K562 (cell line): ENCODE measurements around the gene SERPINA9. TPM values are rescaled to one million over a fixed set of nuclear protein-coding genes. Genes with fewer than 3 reads are reported as not detected.

Experiments
- ATAC-seq: fragments of 200-7000 bp; cut with Tn5 transposase; 3 replicates; pipeline ENCODE4 v1.9.1; 2020; ENCODE audit warnings: moderate library complexity
- BruUV-seq: library from RNA; stranded (reverse); fragments of 400-500 nt; replicated peaks from 2 replicates; lab custom pipeline; 2021; lab: Mats Ljungman, UMichigan
- CTCF ChIA-PET: fragments of 300-600 bp; formaldehyde crosslinking; extraction: SDS; loops from one replicate; lab custom pipeline; 2021; ENCODE audit warnings: low intra/inter-chr PET ratio; lab: Yijun Ruan, JAX
- POLR2A ChIA-PET: fragments of 300-600, 350-650 bp; sonication (Branson Sonifier 250); formaldehyde crosslinking; extraction: SDS; loops from one replicate; lab custom pipeline; 2021; ENCODE audit warnings: antibody characterized with exemption, inconsistent platforms; lab: Yijun Ruan, JAX
- DNase-seq, 4 experiments: peaks; one replicate each; pipeline versions ENCODE4 v3.0.0 to v3.0.0-alpha.2; 2011 to 2018; ENCODE audit warnings: low spot score in 3 of 4, mixed read lengths in 3 of 4; ENCODE audit errors: extremely low read depth in 1 of 4
- FAIRE-seq: peaks from 2 replicates; lab custom pipeline; 2011; peaks lifted over from hg19 to GRCh38; lab: Jason Lieb, UNC
- H2AFZ ChIP-seq: 2 replicates; pipeline ENCODE4 v1.6.0; 2011; ENCODE audit warnings: low read depth, low read length, control low read depth, inconsistent platforms
- H3K27ac ChIP-seq: fragments of 200-600 bp; 3 replicates; pipeline ENCODE4 v1.8.0; 2011; ENCODE audit warnings: low read depth, mild to moderate bottlenecking, control low read depth, inconsistent platforms, low read length, moderate library complexity, mixed read lengths; ENCODE audit errors: extremely low read depth
- H3K27me3 ChIP-seq, 2 experiments: fragments of 300-600 bp in 1 of 2; 2 replicates in 1 of 2; 3 replicates in 1 of 2; pipeline versions ENCODE4 v1.6.0 to v1.8.0; 2011; ENCODE audit warnings: inconsistent platforms in 2 of 2, low read length in 2 of 2, mild to moderate bottlenecking in 1 of 2, mixed read lengths in 1 of 2, moderate library complexity in 1 of 2; ENCODE audit not compliant: control insufficient read depth in 2 of 2, insufficient read depth in 2 of 2
- H3K36me3 ChIP-seq: fragments of 300-600 bp; 3 replicates; pipeline ENCODE4 v1.8.0; 2011; ENCODE audit warnings: mild to moderate bottlenecking, low read length, inconsistent platforms; ENCODE audit not compliant: control insufficient read depth, insufficient read depth
- H3K4me1 ChIP-seq, 2 experiments: fragments of 200-600 bp in 1 of 2; replicated peaks in 1 of 2; 2 replicates in 1 of 2; 3 replicates in 1 of 2; pipeline versions ENCODE4 v1.5.1 to v1.8.0; 2011; ENCODE audit warnings: inconsistent platforms in 2 of 2, low read length in 2 of 2, mild to moderate bottlenecking in 1 of 2, mixed read lengths in 1 of 2, moderate library complexity in 1 of 2; ENCODE audit not compliant: control insufficient read depth in 2 of 2, insufficient read depth in 2 of 2
- H3K4me2 ChIP-seq: 2 replicates; pipeline ENCODE4 v1.6.1; 2011; ENCODE audit warnings: low read length, control low read depth, inconsistent platforms, mixed read lengths; ENCODE audit not compliant: insufficient read depth
- H3K4me3 ChIP-seq: fragments of 200-600 bp; sonication (generic), shearing (Covaris generic); 2 replicates; pipeline ENCODE4 v1.5.1; 2016; ENCODE audit warnings: control low read depth, inconsistent platforms
- H3K79me2 ChIP-seq: fragments of 200-600 bp; 3 replicates; pipeline ENCODE4 v1.8.0; 2011; ENCODE audit warnings: low read length, inconsistent platforms; ENCODE audit not compliant: control insufficient read depth, insufficient read depth
- H3K9ac ChIP-seq, 2 experiments: 2 replicates each; pipeline versions ENCODE4 v1.6.0 to v1.6.1; 2011; ENCODE audit warnings: low read depth in 2 of 2, low read length in 2 of 2, control low read depth in 1 of 2, inconsistent platforms in 1 of 2, mild to moderate bottlenecking in 1 of 2, mixed read lengths in 1 of 2; ENCODE audit not compliant: insufficient read depth in 1 of 2
- H3K9me1 ChIP-seq: one replicate; pipeline ENCODE4 v1.6.0; 2011; ENCODE audit warnings: inconsistent platforms, mild to moderate bottlenecking, low read length, moderate library complexity; ENCODE audit not compliant: control insufficient read depth, insufficient read depth
- H3K9me3 ChIP-seq: replicated peaks from 2 replicates; pipeline ENCODE4 v1.5.1; 2011; ENCODE audit warnings: low read depth, low read length, inconsistent platforms; ENCODE audit not compliant: control insufficient read depth, insufficient read depth
- H4K20me1 ChIP-seq: replicated peaks from 2 replicates; pipeline ENCODE4 v1.6.1; 2011; ENCODE audit warnings: low read length, inconsistent platforms, mixed read lengths; ENCODE audit not compliant: control insufficient read depth, insufficient read depth
- BRCA1 ChIP-seq, 2 experiments: fragments of 450-650 bp in 1 of 2; sonication (generic) in 1 of 2; formaldehyde crosslinking in 1 of 2; IDR thresholded peaks; 2 replicates each; pipeline versions ENCODE4 v1.5.0 to v1.6.1; 2017 to 2020; ENCODE audit warnings: mild to moderate bottlenecking in 1 of 2, missing genetic modification reagents in 1 of 2
- CHD1 ChIP-seq: fragments of 200-600 bp; sonication (generic); IDR thresholded peaks from one replicate; pipeline ENCODE4 v1.6.1; 2012; ENCODE audit warnings: mild to moderate bottlenecking, moderate library complexity, low read length, inconsistent platforms
- HDAC8 ChIP-seq: fragments of 450-650 bp; IDR thresholded peaks from 2 replicates; pipeline ENCODE4 v1.6.1; 2016; ENCODE audit warnings: mild to moderate bottlenecking, missing genetic modification characterization, moderate library complexity, missing compliant biosample characterization
- HNRNPL ChIP-seq: fragments of 200-400 bp; formaldehyde crosslinking; IDR thresholded peaks from 2 replicates; pipeline ENCODE4 v1.6.1; 2017; ENCODE audit warnings: low read depth, mild to moderate bottlenecking, low read length
- ILF3 ChIP-seq: fragments of 450-650 bp; IDR thresholded peaks from 2 replicates; pipeline ENCODE4 v1.6.1; 2018; ENCODE audit warnings: antibody characterized with exemption, mild to moderate bottlenecking, moderate library complexity, borderline replicate concordance
- MAFK ChIP-seq: IDR thresholded peaks from 2 replicates; pipeline ENCODE4 v1.6.1; 2011; ENCODE audit warnings: low read length, improper control_type of control experiment
- MEIS2 ChIP-seq: fragments of 450-650 bp; IDR thresholded peaks from 2 replicates; pipeline ENCODE4 v1.6.1; 2014; ENCODE audit warnings: mild to moderate bottlenecking; ENCODE audit not compliant: partially characterized antibody
- RBM14 ChIP-seq: fragments of 200-400 bp; formaldehyde crosslinking; IDR thresholded peaks from 2 replicates; pipeline ENCODE4 v1.6.1; 2018; ENCODE audit warnings: low read depth, mild to moderate bottlenecking, low read length, moderate library complexity, borderline replicate concordance; ENCODE audit not compliant: insufficient read depth
- RBM39 ChIP-seq: fragments of 200-400 bp; formaldehyde crosslinking; optimal IDR thresholded peaks from 2 replicates; pipeline ENCODE3; 2018; ENCODE audit warnings: low read depth, low read length
- RFX1 ChIP-seq: fragments of 450-650 bp; IDR thresholded peaks from 2 replicates; pipeline ENCODE4 v1.6.1; 2016; ENCODE audit warnings: mild to moderate bottlenecking, moderate library complexity
- RNF219 ChIP-seq: fragments of 250-450 bp; sonication (Bioruptor Pico); IDR thresholded peaks from 2 replicates; pipeline ENCODE4 v1.5.0; 2022; ENCODE audit warnings: mild to moderate bottlenecking
- SMARCC2 ChIP-seq: fragments of 450-650 bp; IDR thresholded peaks from 2 replicates; pipeline ENCODE4 v1.6.1; 2017; ENCODE audit warnings: antibody characterized with exemption, moderate library complexity, mild to moderate bottlenecking, low read depth
- SNRNP70 ChIP-seq: fragments of 200-400 bp; formaldehyde crosslinking; optimal IDR thresholded peaks from 2 replicates; pipeline ENCODE3; 2017; ENCODE audit warnings: low read depth, low read length
- SP1 ChIP-seq: sonication (generic); formaldehyde crosslinking; IDR thresholded peaks from 2 replicates; pipeline ENCODE4 v1.8.1; 2022; ENCODE audit warnings: mild to moderate bottlenecking, missing genetic modification reagents
- TAF7 ChIP-seq: fragments of 450-650 bp; IDR thresholded peaks from 2 replicates; pipeline ENCODE4 v1.6.1; 2016; ENCODE audit warnings: missing genetic modification characterization, missing compliant biosample characterization
- ZNF212 ChIP-seq: fragments of 450-650 bp; formaldehyde crosslinking; IDR thresholded peaks from 2 replicates; pipeline ENCODE4 v1.4.0; 2020; ENCODE audit warnings: mild to moderate bottlenecking
- ZNF561 ChIP-seq: fragments of 450-650 bp; formaldehyde crosslinking; conservative IDR thresholded peaks from 2 replicates; pipeline ENCODE4 v1.4.0; 2020; ENCODE audit warnings: mild to moderate bottlenecking, moderate library complexity
- WGBS: fragments of 100-300 bp; shearing (Covaris generic); methylation state at CpG from one replicate; pipeline ENCODE4 v1.1.6; 2016; ENCODE audit warnings: low coverage, mixed read lengths; ENCODE audit not compliant: insufficient coverage; ENCODE audit errors: missing lambda C conversion rate; 5-methylcytosine and 5-hydroxymethylcytosine counted together
- in situ Hi-C: fragments of 300-500 bp; cut with MboI; formaldehyde crosslinking; loops from 4 replicates; pipeline ENCODE4 v1.15.0; 2018; ENCODE audit warnings: inconsistent platforms, mixed read lengths
- intact Hi-C: fragments of 100-400 bp; cut with micrococcal nuclease; formaldehyde crosslinking; loops from 2 replicates; pipeline ENCODE4 v1.14.2; 2022
- polyA plus RNA-seq, 8 experiments: library from polyadenylated mRNA; depleted of rRNA in 4 of 8; stranded (reverse) in 5 of 8; unstranded in 3 of 8; fragments of >200 nt; fragmentation: Nextera tagmentation in 2 of 8; fragmentation: Illumina TruSeq in 1 of 8; extraction: Ambion mirVana in 2 of 8; extraction: Trizol in 1 of 8; gene quantifications; 2 replicates each; pipeline versions ENCODE4 v1.2.1 to v1.2.3, GENCODE V29; 2011 to 2014; ENCODE audit warnings: inconsistent platforms in 1 of 8, missing spikeins in 1 of 8
- total RNA-seq, 7 experiments: library from RNA; depleted of rRNA in 6 of 7; stranded (reverse); fragments of >200 nt in 6 of 7; fragmentation: Illumina TruSeq in 2 of 7; extraction: Trizol in 2 of 7; gene quantifications; 2 replicates each; pipeline versions ENCODE4 v1.2.1 to v1.2.3, GENCODE V29; 2011 to 2021; ENCODE audit warnings: low replicate concordance in 1 of 7

The SERPINA9 gene
- total and polyA plus RNA-seq, 9 of the 15 experiments (the other 6 are each of a cell fraction or from before 2014, with no cell fraction given): not detected

- ChIA-PET CTCF (no interaction called here), POLR2A (no interaction called here)
- FAIRE-seq: no peak
- Histone ChIP-seq H4K20me1 (no peaks in the 10 kb centered on the region), H3K9ac (no peak overlapping the region), H2AFZ (no peak overlapping the region), H3K4me3 (no peak overlapping the region), H3K27ac (no peak overlapping the region), H3K36me3 (no peaks in the 10 kb centered on the region), H3K27me3 (no peaks in the 10 kb centered on the region), H3K4me2 (no peak overlapping the region), H3K79me2 (no peaks in the 10 kb centered on the region), H3K9me1 (no peaks in the 10 kb centered on the region), H3K9me3 (no peaks in the 10 kb centered on the region), H3K4me1 (no peaks in the 10 kb centered on the region)
- WGBS: 0% methylated on average over 3 of the region's 4 CpGs
- in situ Hi-C loops: no loop called here
- TF ChIP-seq SP1 (CRISPR knock-in tag): no peak
- TF ChIP-seq RFX1: no peak
- TF ChIP-seq ZNF561 (CRISPR knock-in tag): no peak
- no peak for TF ChIP-seq MEIS2
- TF ChIP-seq BRCA1 (IDR thresholded peaks at IDR 0.05): no peak
- no peak for TF ChIP-seq BRCA1 (CRISPR knock-in tag; IDR thresholded peaks at IDR 0.05)
- TF ChIP-seq RBM14: no peak
- no peak for TF ChIP-seq TAF7
- no peak for TF ChIP-seq SMARCC2
- no peak for TF ChIP-seq HDAC8 (tag)
- no peak for TF ChIP-seq HNRNPL
- TF ChIP-seq ZNF212 (CRISPR knock-in tag): no peak
- TF ChIP-seq RNF219 (CRISPR knock-in tag): no peak
- no peak for TF ChIP-seq CHD1
- TF ChIP-seq RBM39: no peak
- no peak for TF ChIP-seq SNRNP70
- no peak for TF ChIP-seq MAFK
- no peak for TF ChIP-seq ILF3
- ATAC-seq: no peak
- intact Hi-C loops: no loop called here
- BruUV-seq: no TSS peak
- no peak for DNase-seq
These were observed 8.1 kb downstream of the SERPINA9 start for GRCh38 chr14:94467728-94468520.
